ENCODE measurements around the gene CAMTA1.

CAMTA1 gene

GRCh38 chr1:7388141-7388487, 602.9 kb downstream of the CAMTA1 start:
- no peak for DNase-seq
- Histone ChIP-seq H3K27me3 (ENCODE audit: insufficient read depth, low read length, poor library complexity) (no peaks in the 10 kb centered on the region), H2AFZ (ENCODE audit: low read depth, low read length) (no peak overlapping the region), H3K9me3 (ENCODE audit: insufficient read depth, low read length, severe bottlenecking) (no peaks in the 10 kb centered on the region), H3K27ac (ENCODE audit: low read length) (no peak overlapping the region), H3K4me2 (ENCODE audit: insufficient read depth, low read length) (no peak overlapping the region), H3K4me1 (ENCODE audit: insufficient read depth, low read length) (no peaks in the 10 kb centered on the region), H3K9ac (ENCODE audit: low read depth, low read length) (no peak overlapping the region), H3K36me3 (ENCODE audit: insufficient read depth, low read length) (no peaks in the 10 kb centered on the region), H4K20me1 (ENCODE audit: insufficient read depth, low read length) (peaks cover 4% of the 10 kb centered on the region; the same call in 1 of the 2 replicates), H3K79me2 (ENCODE audit: insufficient read depth, low read length) (no peaks in the 10 kb centered on the region), H3K4me3 (ENCODE audit: low read depth in 1 of 2, low read length in 2 of 2) (no peak overlapping the region)
- TF ChIP-seq, protein P1, sequence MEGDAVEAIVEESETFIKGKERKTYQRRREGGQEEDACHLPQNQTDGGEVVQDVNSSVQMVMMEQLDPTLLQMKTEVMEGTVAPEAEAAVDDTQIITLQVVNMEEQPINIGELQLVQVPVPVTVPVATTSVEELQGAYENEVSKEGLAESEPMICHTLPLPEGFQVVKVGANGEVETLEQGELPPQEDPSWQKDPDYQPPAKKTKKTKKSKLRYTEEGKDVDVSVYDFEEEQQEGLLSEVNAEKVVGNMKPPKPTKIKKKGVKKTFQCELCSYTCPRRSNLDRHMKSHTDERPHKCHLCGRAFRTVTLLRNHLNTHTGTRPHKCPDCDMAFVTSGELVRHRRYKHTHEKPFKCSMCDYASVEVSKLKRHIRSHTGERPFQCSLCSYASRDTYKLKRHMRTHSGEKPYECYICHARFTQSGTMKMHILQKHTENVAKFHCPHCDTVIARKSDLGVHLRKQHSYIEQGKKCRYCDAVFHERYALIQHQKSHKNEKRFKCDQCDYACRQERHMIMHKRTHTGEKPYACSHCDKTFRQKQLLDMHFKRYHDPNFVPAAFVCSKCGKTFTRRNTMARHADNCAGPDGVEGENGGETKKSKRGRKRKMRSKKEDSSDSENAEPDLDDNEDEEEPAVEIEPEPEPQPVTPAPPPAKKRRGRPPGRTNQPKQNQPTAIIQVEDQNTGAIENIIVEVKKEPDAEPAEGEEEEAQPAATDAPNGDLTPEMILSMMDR (IDR thresholded peaks at IDR 0.05; ENCODE audit: borderline replicate concordance, extremely low read depth, low read length, poor library complexity, severe bottlenecking), result no peak
- no peak for TF ChIP-seq EZH2 (IDR thresholded peaks at IDR 0.05; ENCODE audit: borderline replicate concordance, low read depth, low read length, severe bottlenecking)
- ATAC-seq (ENCODE audit: insufficient read depth, low read depth), result no peak

GRCh38 chr1:7388488-7389185, 603.4 kb downstream of the CAMTA1 start:
- Histone ChIP-seq H3K36me3 (ENCODE audit: insufficient read depth, low read length) (no peaks in the 10 kb centered on the region), H3K4me3 (ENCODE audit: low read depth in 1 of 2, low read length in 2 of 2) (no peak overlapping the region), H3K27ac (ENCODE audit: low read length) (no peak overlapping the region), H3K9ac (ENCODE audit: low read depth, low read length) (no peak overlapping the region), H3K79me2 (ENCODE audit: insufficient read depth, low read length) (no peaks in the 10 kb centered on the region), H3K4me1 (ENCODE audit: insufficient read depth, low read length) (no peaks in the 10 kb centered on the region), H3K4me2 (ENCODE audit: insufficient read depth, low read length) (no peak overlapping the region), H3K27me3 (ENCODE audit: insufficient read depth, low read length, poor library complexity) (no peaks in the 10 kb centered on the region), H4K20me1 (ENCODE audit: insufficient read depth, low read length) (peaks cover 4% of the 10 kb centered on the region; the same call in 1 of the 2 replicates), H2AFZ (ENCODE audit: low read depth, low read length) (no peak overlapping the region), H3K9me3 (ENCODE audit: insufficient read depth, low read length, severe bottlenecking) (no peaks in the 10 kb centered on the region)
- TF ChIP-seq, protein P1 (IDR thresholded peaks at IDR 0.05; ENCODE audit: borderline replicate concordance, extremely low read depth, low read length, poor library complexity, severe bottlenecking), result no peak
- TF ChIP-seq EZH2 (IDR thresholded peaks at IDR 0.05; ENCODE audit: borderline replicate concordance, low read depth, low read length, severe bottlenecking), result no peak
- ATAC-seq (ENCODE audit: insufficient read depth, low read depth) (no peak), DNase-seq (no peak)

DNA sequence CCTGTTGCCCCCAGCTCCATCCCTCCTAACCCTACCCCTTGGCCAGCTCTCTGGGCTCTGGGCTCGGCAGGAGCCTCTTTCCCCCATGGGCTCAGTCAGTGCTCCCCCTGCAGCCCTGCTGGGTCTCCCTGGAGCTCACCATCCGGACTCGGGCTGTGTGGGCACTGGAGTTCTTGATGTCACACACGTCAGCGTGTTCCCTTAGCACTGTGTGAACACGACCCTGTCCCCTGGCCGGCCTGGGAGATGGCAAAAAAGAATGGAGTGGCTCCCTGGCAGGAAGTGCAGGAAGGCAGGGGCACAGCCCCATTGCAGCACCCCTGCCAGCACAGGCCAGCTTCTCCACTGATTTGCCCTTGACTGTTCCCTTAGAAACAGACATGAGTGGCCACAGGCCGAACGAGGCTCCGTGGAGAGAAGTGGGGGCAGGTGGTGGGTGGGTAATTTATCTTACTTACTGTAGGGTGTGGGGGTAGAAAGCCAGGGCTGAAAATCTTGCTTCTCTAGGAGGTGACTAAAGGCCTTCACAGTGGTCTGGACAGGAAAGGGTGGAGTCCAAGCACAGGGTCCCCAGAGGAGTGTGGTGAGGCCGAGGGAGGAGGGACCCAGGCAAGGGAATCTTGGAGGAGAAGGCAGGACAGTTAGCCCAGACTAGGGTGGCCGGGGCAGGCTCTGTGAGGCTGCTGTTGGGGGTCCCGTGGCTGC, 604.1 kb downstream of the CAMTA1 start:
- no peak overlapping the region for H2AFZ ChIP-seq (ENCODE audit: low read depth, low read length)
- no peak for DNase-seq
- no peak for TF ChIP-seq EZH2 (IDR thresholded peaks at IDR 0.05; ENCODE audit: borderline replicate concordance, low read depth, low read length, severe bottlenecking)
- TF ChIP-seq, protein P1 (IDR thresholded peaks at IDR 0.05; ENCODE audit: borderline replicate concordance, extremely low read depth, low read length, poor library complexity, severe bottlenecking), result no peak
- no peak overlapping the region for H3K4me2 ChIP-seq (ENCODE audit: insufficient read depth, low read length)
- H3K79me2 ChIP-seq (ENCODE audit: insufficient read depth, low read length), result no peaks in the 10 kb centered on the region
- H4K20me1 ChIP-seq (ENCODE audit: insufficient read depth, low read length), result peaks cover 4% of the 10 kb centered on the region; the same call in 1 of the 2 replicates
- H3K36me3 ChIP-seq (ENCODE audit: insufficient read depth, low read length), result no peaks in the 10 kb centered on the region
- H3K9me3 ChIP-seq (ENCODE audit: insufficient read depth, low read length, severe bottlenecking), result no peaks in the 10 kb centered on the region
- no peak overlapping the region for H3K9ac ChIP-seq (ENCODE audit: low read depth, low read length)
- ATAC-seq (ENCODE audit: insufficient read depth, low read depth), result no peak
- H3K4me1 ChIP-seq (ENCODE audit: insufficient read depth, low read length), result no peaks in the 10 kb centered on the region
- H3K4me3 ChIP-seq (ENCODE audit: low read depth in 1 of 2, low read length in 2 of 2), result no peak overlapping the region
- H3K27me3 ChIP-seq (ENCODE audit: insufficient read depth, low read length, poor library complexity), result no peaks in the 10 kb centered on the region
- no peak overlapping the region for H3K27ac ChIP-seq (ENCODE audit: low read length)

All from DND-41 (cell line).